ENCODE results near the gene IL17RE. TPM values are rescaled to one million over a fixed set of nuclear protein-coding genes. Genes with fewer than 3 reads are reported as not detected.

IL17RE gene
- total and polyA plus RNA-seq, 2 of the 13 experiments (the other 11 are each of a cell fraction or from before 2014, with no cell fraction given): 14.5 to 24.1 TPM

- TF ChIP-seq, protein P1, sequence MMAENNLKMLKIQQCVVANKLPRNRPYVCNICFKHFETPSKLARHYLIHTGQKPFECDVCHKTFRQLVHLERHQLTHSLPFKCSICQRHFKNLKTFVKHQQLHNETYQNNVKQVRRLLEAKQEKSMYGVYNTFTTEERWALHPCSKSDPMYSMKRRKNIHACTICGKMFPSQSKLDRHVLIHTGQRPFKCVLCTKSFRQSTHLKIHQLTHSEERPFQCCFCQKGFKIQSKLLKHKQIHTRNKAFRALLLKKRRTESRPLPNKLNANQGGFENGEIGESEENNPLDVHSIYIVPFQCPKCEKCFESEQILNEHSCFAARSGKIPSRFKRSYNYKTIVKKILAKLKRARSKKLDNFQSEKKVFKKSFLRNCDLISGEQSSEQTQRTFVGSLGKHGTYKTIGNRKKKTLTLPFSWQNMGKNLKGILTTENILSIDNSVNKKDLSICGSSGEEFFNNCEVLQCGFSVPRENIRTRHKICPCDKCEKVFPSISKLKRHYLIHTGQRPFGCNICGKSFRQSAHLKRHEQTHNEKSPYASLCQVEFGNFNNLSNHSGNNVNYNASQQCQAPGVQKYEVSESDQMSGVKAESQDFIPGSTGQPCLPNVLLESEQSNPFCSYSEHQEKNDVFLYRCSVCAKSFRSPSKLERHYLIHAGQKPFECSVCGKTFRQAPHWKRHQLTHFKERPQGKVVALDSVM (CRISPR knock-in tag; IDR thresholded peaks at IDR 0.05): peak; percentile 66; the same call in 1 of the 2 replicates
- TF ChIP-seq ZBTB3 (CRISPR knock-in tag; IDR thresholded peaks at IDR 0.05; ENCODE audit: borderline replicate concordance, low read depth): 0 out of 2 replicates have a peak, but pooled peaks have one; percentile 12
- TF ChIP-seq CBX5 (CRISPR knock-in tag; IDR thresholded peaks at IDR 0.05; ENCODE audit: borderline replicate concordance): 0 out of 2 replicates have a peak, but pooled peaks have one; percentile 19
- peak; percentile 90 for TF ChIP-seq ZNF263 (CRISPR knock-in tag; IDR thresholded peaks at IDR 0.05)
- TF ChIP-seq KAT8 (CRISPR knock-in tag; IDR thresholded peaks at IDR 0.05): no peak
- TF ChIP-seq ZFP36L1 (CRISPR knock-in tag; IDR thresholded peaks at IDR 0.05): no peak; the same call in 1 of the 2 replicates
- TF ChIP-seq ARNT2 (CRISPR knock-in tag; IDR thresholded peaks at IDR 0.05; ENCODE audit: low read depth): peak; percentile 79
- no peak for TF ChIP-seq NFATC3 (CRISPR knock-in tag; IDR thresholded peaks at IDR 0.05)
- TF ChIP-seq BRCA1 (CRISPR knock-in tag; IDR thresholded peaks at IDR 0.05): 0 out of 2 replicates have a peak, but pooled peaks have one; percentile 54
- peak; percentile 67; the same call in 1 of the 2 replicates for TF ChIP-seq IRF2 (CRISPR knock-in tag; IDR thresholded peaks at IDR 0.05)
- TF ChIP-seq PRMT3 (CRISPR knock-in tag; IDR thresholded peaks at IDR 0.05; ENCODE audit: borderline replicate concordance, low read depth): peak; percentile 71; the same call in 1 of the 2 replicates
- TF ChIP-seq TFDP1 (CRISPR knock-in tag; IDR thresholded peaks at IDR 0.05; ENCODE audit: borderline replicate concordance): peak; percentile 93; the same call in 1 of the 2 replicates
- TF ChIP-seq, protein P2, sequence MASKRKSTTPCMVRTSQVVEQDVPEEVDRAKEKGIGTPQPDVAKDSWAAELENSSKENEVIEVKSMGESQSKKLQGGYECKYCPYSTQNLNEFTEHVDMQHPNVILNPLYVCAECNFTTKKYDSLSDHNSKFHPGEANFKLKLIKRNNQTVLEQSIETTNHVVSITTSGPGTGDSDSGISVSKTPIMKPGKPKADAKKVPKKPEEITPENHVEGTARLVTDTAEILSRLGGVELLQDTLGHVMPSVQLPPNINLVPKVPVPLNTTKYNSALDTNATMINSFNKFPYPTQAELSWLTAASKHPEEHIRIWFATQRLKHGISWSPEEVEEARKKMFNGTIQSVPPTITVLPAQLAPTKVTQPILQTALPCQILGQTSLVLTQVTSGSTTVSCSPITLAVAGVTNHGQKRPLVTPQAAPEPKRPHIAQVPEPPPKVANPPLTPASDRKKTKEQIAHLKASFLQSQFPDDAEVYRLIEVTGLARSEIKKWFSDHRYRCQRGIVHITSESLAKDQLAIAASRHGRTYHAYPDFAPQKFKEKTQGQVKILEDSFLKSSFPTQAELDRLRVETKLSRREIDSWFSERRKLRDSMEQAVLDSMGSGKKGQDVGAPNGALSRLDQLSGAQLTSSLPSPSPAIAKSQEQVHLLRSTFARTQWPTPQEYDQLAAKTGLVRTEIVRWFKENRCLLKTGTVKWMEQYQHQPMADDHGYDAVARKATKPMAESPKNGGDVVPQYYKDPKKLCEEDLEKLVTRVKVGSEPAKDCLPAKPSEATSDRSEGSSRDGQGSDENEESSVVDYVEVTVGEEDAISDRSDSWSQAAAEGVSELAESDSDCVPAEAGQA (IDR thresholded peaks at IDR 0.05; ENCODE audit: low read depth): no peak
- TF ChIP-seq, protein P2 (CRISPR knock-in tag; IDR thresholded peaks at IDR 0.05; ENCODE audit: borderline replicate concordance): peak; percentile 95
- TF ChIP-seq YY1 (IDR thresholded peaks at IDR 0.05; ENCODE audit: insufficient read depth, insufficient replicate concordance, low read depth, low read length): peak; percentile 57
- TF ChIP-seq ZNF33A (CRISPR knock-in tag; IDR thresholded peaks at IDR 0.05; ENCODE audit: borderline replicate concordance): no peak
- TF ChIP-seq RARA (CRISPR knock-in tag; IDR thresholded peaks at IDR 0.05): peak; percentile 21; the same call in 1 of the 2 replicates
- peak; percentile 58; the same call in 1 of the 2 replicates for TF ChIP-seq TOPORS (CRISPR knock-in tag; IDR thresholded peaks at IDR 0.05)
- TF ChIP-seq ZFP36 (IDR thresholded peaks at IDR 0.05; ENCODE audit: borderline replicate concordance, low read depth, low read length, partially characterized antibody): no peak
These were observed 12.8 kb downstream of the IL17RE start (continued) for GRCh38 chr3:9915254-9916141.

Measured in HepG2 (cell line).